ENCODE data around the gene CHSY1.

DNA sequence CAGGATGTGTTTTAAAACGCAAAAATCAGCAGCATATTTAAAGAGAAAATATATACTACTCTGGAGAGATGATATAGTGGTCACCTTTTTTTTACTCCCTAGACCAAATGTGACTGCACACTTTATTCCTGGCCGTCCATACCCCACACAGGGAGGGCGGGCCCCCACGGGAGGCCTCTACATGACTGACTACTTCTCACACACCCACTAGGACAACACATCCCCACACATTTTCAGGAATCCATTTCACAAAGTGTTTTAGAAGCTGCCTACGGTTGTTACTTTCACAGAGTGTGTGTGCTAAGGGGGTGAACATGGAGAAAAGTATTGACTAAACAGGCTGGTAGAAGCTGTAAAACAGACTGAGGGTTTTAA is 67.9 kb downstream of the CHSY1 start:
- TF ChIP-seq, protein P1, sequence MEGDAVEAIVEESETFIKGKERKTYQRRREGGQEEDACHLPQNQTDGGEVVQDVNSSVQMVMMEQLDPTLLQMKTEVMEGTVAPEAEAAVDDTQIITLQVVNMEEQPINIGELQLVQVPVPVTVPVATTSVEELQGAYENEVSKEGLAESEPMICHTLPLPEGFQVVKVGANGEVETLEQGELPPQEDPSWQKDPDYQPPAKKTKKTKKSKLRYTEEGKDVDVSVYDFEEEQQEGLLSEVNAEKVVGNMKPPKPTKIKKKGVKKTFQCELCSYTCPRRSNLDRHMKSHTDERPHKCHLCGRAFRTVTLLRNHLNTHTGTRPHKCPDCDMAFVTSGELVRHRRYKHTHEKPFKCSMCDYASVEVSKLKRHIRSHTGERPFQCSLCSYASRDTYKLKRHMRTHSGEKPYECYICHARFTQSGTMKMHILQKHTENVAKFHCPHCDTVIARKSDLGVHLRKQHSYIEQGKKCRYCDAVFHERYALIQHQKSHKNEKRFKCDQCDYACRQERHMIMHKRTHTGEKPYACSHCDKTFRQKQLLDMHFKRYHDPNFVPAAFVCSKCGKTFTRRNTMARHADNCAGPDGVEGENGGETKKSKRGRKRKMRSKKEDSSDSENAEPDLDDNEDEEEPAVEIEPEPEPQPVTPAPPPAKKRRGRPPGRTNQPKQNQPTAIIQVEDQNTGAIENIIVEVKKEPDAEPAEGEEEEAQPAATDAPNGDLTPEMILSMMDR (IDR thresholded peaks at IDR 0.05 in 8 of 11, conservative IDR thresholded peaks at IDR 0.05 in 3 of 11) = no peak
- no peak for TF ChIP-seq POLR2A (IDR thresholded peaks at IDR 0.05)
- TF ChIP-seq POLR2AphosphoS5 (IDR thresholded peaks at IDR 0.05) = no peak
